IPS DF 19.7 (cell line): Measurements from ENCODE around the gene CD34.
"Not testable (repeated sequence)": the region's sequence is repeated elsewhere in the genome, so short reads cannot be mapped to it uniquely, and the experiment has no call there.

Experiments used
- DNase-seq: peaks from one replicate; pipeline ENCODE4 v3.0.0-alpha.2; 2013; ENCODE audit warnings: low read depth, low spot score

Gene CD34

GRCh38 chr1:207910591-207911354 lies at the start of gene CD34:
Gene CD34, minus strand, starts transcription at chr1:207911125. Its CDS starts 45 bp downstream, at chr1:207911080.
- no peak for DNase-seq

GRCh38 chr1:207960346-207960745 lies 49.4 kb upstream of the CD34 start:
- DNase-seq, result no peak

GRCh38 chr1:207959910-207960309 lies 49.0 kb upstream of the CD34 start:
- no peak for DNase-seq

GRCh38 chr1:207959141-207959825 lies 48.4 kb upstream of the CD34 start:
- no peak for DNase-seq

- DNase-seq, result no peak
Measured at GRCh38 chr1:207958376-207959139, 47.6 kb upstream of the CD34 start.

GRCh38 chr1:207956986-207957385 lies 46.1 kb upstream of the CD34 start:
- no peak for DNase-seq

- DNase-seq, result no peak
Measured at GRCh38 chr1:207954104-207954503, 43.2 kb upstream of the CD34 start.

GRCh38 chr1:207952617-207953542 lies 42.0 kb upstream of the CD34 start:
- DNase-seq, result no peak

- no peak for DNase-seq
Measured at GRCh38 chr1:207951652-207952051, 40.7 kb upstream of the CD34 start.

GRCh38 chr1:207950750-207951149 lies 39.8 kb upstream of the CD34 start:
- DNase-seq, result no peak

- DNase-seq, result no peak
Measured at GRCh38 chr1:207949571-207950195, 38.8 kb upstream of the CD34 start.

- no peak for DNase-seq
Measured at GRCh38 chr1:207948536-207949250, 37.8 kb upstream of the CD34 start.

- no peak for DNase-seq
Measured at GRCh38 chr1:207946756-207947155, 35.8 kb upstream of the CD34 start.

- DNase-seq, result no peak
Measured at GRCh38 chr1:207944571-207944970, 33.6 kb upstream of the CD34 start.

- not testable (repeated sequence) for DNase-seq
Measured at GRCh38 chr1:207942337-207942741, 31.4 kb upstream of the CD34 start.

GRCh38 chr1:207941665-207942064 lies 30.7 kb upstream of the CD34 start:
- no peak for DNase-seq

GRCh38 chr1:207938016-207938415 lies 27.1 kb upstream of the CD34 start:
- DNase-seq, result no peak

GRCh38 chr1:207937204-207937603 lies 26.3 kb upstream of the CD34 start:
- no peak for DNase-seq

GRCh38 chr1:207935166-207935583 lies 24.2 kb upstream of the CD34 start:
- no peak for DNase-seq

GRCh38 chr1:207933205-207933800 lies 22.4 kb upstream of the CD34 start:
- DNase-seq, result no peak
